Progenitor cell of endocrine pancreas (in vitro differentiated cells): ENCODE results near the gene MAP3K5. TPM values are rescaled to one million over a fixed set of nuclear protein-coding genes. Genes with fewer than 3 reads are reported as not detected.

Experiments used
- DNase-seq: peaks from one replicate; pipeline ENCODE4 v3.0.0; 2021; ENCODE audit warnings: low spot score; ENCODE audit not compliant: unreplicated experiment
- H3K27ac Mint-ChIP-seq: 2 replicates; pipeline ENCODE4 v1.8.0; 2021; ENCODE audit warnings: mild to moderate bottlenecking, moderate library complexity, mixed read lengths
- H3K27me3 Mint-ChIP-seq: 2 replicates; pipeline ENCODE4 v1.8.0; 2021; ENCODE audit warnings: mixed read lengths
- H3K36me3 Mint-ChIP-seq: 2 replicates; pipeline ENCODE4 v1.8.0; 2022; ENCODE audit warnings: mixed read lengths; ENCODE audit not compliant: insufficient read depth
- H3K4me1 Mint-ChIP-seq: 2 replicates; pipeline ENCODE4 v1.8.0; 2021; ENCODE audit warnings: low read depth, mixed read lengths
- H3K4me3 Mint-ChIP-seq: 2 replicates; pipeline ENCODE4 v1.8.0; 2021; ENCODE audit warnings: low read depth, mild to moderate bottlenecking, moderate library complexity, mixed read lengths
- H3K9me3 Mint-ChIP-seq: 2 replicates; pipeline ENCODE4 v1.8.0; 2021; ENCODE audit warnings: low read depth, mixed read lengths
- CTCF ChIP-seq: fragments of 200-600 bp; sonication (generic); IDR thresholded peaks from one replicate; pipeline ENCODE4 v1.5.0; 2021; ENCODE audit warnings: antibody characterized with exemption, mild to moderate bottlenecking; ENCODE audit not compliant: unreplicated experiment
- total RNA-seq: library from RNA; stranded (reverse); gene quantifications from 2 replicates; pipeline ENCODE4 v1.2.1, GENCODE V29; 2021

The MAP3K5 gene
- total RNA-seq, 1 donor from 2014 or later = 1.1 TPM

- Mint-ChIP-seq H3K27me3 (no peaks in the 10 kb centered on the region), H3K4me1 (no peaks in the 10 kb centered on the region), H3K4me3 (no peak overlapping the region), H3K36me3 (no peaks in the 10 kb centered on the region), H3K9me3 (no peaks in the 10 kb centered on the region), H3K27ac (no peak overlapping the region)
- no peak for TF ChIP-seq CTCF
- no peak for DNase-seq
Measured at GRCh38 chr6:136647363-136647852, 144.9 kb downstream of the MAP3K5 start.

- Mint-ChIP-seq H3K4me1 (no peaks in the 10 kb centered on the region), H3K27ac (no peak overlapping the region), H3K4me3 (no peak overlapping the region), H3K9me3 (no peaks in the 10 kb centered on the region), H3K36me3 (no peaks in the 10 kb centered on the region), H3K27me3 (no peaks in the 10 kb centered on the region)
- DNase-seq = no peak
- TF ChIP-seq CTCF = no peak
Measured at GRCh38 chr6:136646377-136646776, 145.9 kb downstream of the MAP3K5 start.

GRCh38 chr6:136644597-136644952 lies 147.7 kb downstream of the MAP3K5 start:
- no peak for DNase-seq
- Mint-ChIP-seq H3K4me1 (peaks cover 2% of the 10 kb centered on the region), H3K36me3 (no peaks in the 10 kb centered on the region), H3K4me3 (no peak overlapping the region), H3K27me3 (peaks cover 10% of the 10 kb centered on the region), H3K9me3 (no peaks in the 10 kb centered on the region), H3K27ac (no peak overlapping the region)
- no peak for TF ChIP-seq CTCF

DNA sequence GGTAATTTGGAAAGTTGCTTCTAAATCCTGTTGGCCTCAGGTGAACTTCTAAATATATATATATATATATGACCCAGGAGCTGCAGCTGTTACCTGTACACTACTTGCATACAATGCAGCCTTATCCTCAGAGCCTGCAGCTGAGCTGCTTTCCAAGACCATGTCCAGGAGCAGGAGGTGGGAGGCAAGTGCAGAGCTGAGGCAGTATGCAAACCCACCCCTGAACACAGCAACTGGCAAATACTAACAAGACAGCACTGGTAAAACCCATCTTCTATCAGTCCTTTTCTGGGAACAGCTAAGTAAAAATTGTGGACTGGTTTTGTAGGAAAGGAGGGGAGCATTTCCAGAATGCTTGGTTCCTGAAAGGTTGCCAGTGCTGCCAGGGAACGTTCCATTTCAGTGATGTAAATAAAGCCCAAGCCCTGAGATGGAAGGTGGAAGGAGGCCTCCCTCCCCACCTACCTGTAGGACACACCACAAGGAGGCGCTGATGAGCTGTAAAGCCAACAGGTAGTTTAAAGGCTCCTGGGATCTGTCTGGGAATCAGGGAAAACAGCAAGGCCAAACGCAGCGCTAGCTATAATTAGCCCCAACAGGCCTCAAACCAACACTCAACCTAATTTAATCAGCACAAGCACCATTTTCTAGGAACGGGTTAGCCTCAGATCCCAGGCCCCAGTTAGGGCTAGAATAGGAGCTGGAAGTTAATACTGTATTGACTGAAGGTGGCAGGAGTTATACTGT lies 148.3 kb downstream of the MAP3K5 start:
- DNase-seq = peak; percentile 78
- H3K36me3 Mint-ChIP-seq = no peaks in the 10 kb centered on the region
- peaks cover 2% of the 10 kb centered on the region for H3K4me1 Mint-ChIP-seq
- TF ChIP-seq CTCF = peak; percentile 86
- peaks cover 10% of the 10 kb centered on the region for H3K27me3 Mint-ChIP-seq
- no peak overlapping the region for H3K4me3 Mint-ChIP-seq
- no peak overlapping the region for H3K27ac Mint-ChIP-seq
- no peaks in the 10 kb centered on the region for H3K9me3 Mint-ChIP-seq

- DNase-seq = no peak
- Mint-ChIP-seq H3K9me3 (no peaks in the 10 kb centered on the region), H3K27ac (no peak overlapping the region), H3K4me1 (peaks cover 2% of the 10 kb centered on the region), H3K27me3 (peaks cover 15% of the 10 kb centered on the region), H3K4me3 (no peak overlapping the region), H3K36me3 (no peaks in the 10 kb centered on the region)
- TF ChIP-seq CTCF = no peak
Measured at GRCh38 chr6:136641873-136642465, 150.3 kb downstream of the MAP3K5 start.
